ENCODE data around the gene POGLUT3.

Gene POGLUT3

DNA sequence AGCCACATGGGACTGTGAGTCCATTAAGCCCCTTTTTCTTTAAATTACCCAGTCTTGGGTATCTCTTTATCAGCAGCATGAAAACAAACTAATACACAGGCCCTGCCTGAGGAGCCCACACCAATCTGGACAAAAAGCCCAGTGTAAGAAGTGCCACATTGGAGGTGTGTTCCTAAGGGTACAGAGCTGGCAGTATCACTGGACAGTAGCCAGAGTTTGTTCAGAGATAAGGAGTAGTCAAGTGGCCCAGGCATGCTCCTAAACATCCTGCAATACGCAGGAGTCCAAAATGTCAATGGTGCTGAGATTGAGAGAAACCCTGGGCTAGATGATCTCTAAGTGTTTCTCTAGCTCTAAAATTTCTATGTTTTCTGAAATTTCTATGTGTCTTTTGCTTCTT, 27.0 kb upstream of the POGLUT3 start:
- no peak for DNase-seq (ENCODE audit: low read depth)
- no peak overlapping the region for H3K4me3 ChIP-seq (ENCODE audit: low read depth, low read length)
- TF ChIP-seq, protein P1, sequence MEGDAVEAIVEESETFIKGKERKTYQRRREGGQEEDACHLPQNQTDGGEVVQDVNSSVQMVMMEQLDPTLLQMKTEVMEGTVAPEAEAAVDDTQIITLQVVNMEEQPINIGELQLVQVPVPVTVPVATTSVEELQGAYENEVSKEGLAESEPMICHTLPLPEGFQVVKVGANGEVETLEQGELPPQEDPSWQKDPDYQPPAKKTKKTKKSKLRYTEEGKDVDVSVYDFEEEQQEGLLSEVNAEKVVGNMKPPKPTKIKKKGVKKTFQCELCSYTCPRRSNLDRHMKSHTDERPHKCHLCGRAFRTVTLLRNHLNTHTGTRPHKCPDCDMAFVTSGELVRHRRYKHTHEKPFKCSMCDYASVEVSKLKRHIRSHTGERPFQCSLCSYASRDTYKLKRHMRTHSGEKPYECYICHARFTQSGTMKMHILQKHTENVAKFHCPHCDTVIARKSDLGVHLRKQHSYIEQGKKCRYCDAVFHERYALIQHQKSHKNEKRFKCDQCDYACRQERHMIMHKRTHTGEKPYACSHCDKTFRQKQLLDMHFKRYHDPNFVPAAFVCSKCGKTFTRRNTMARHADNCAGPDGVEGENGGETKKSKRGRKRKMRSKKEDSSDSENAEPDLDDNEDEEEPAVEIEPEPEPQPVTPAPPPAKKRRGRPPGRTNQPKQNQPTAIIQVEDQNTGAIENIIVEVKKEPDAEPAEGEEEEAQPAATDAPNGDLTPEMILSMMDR (IDR thresholded peaks at IDR 0.05; ENCODE audit: low read depth, low read length), result no peak
- no peak for TF ChIP-seq POLR2A (IDR thresholded peaks at IDR 0.05; ENCODE audit: extremely low read depth, insufficient read length)
- TF ChIP-seq, protein P2, sequence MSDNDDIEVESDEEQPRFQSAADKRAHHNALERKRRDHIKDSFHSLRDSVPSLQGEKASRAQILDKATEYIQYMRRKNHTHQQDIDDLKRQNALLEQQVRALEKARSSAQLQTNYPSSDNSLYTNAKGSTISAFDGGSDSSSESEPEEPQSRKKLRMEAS (IDR thresholded peaks at IDR 0.05; ENCODE audit: low read depth, low read length), result no peak
- no peak for TF ChIP-seq MYC (IDR thresholded peaks at IDR 0.05; ENCODE audit: low read depth, low read length)

DNA sequence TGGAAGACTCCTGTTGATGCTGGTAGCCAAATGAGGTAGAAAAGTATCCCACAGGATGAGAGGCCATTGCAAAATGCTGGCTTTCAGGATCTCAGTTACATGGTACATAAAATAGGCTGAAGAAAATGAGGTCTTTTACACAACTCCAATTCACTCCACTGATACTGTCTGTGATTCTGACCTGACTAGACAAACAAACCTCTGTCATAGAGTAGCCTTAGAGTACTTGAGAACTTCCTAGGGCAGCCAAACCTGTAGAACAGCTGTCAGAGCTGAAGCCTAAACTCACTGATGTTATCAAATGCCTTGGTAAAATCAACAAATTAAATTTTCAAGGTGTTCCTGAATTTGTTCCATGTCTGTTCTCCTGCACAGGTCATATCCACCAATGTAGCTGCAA, 26.2 kb upstream of the POGLUT3 start:
- no peak overlapping the region for H3K4me3 ChIP-seq (ENCODE audit: low read depth, low read length)
- no peak for DNase-seq (ENCODE audit: low read depth)
- TF ChIP-seq POLR2A (IDR thresholded peaks at IDR 0.05; ENCODE audit: extremely low read depth, insufficient read length) (no peak), MYC (IDR thresholded peaks at IDR 0.05; ENCODE audit: low read depth, low read length) (no peak)
- TF ChIP-seq, protein P1 (IDR thresholded peaks at IDR 0.05; ENCODE audit: low read depth, low read length), result no peak
- TF ChIP-seq, protein P2 (IDR thresholded peaks at IDR 0.05; ENCODE audit: low read depth, low read length), result no peak

- no peak for DNase-seq (ENCODE audit: low read depth)
- TF ChIP-seq POLR2A (IDR thresholded peaks at IDR 0.05; ENCODE audit: extremely low read depth, insufficient read length) (no peak), MYC (IDR thresholded peaks at IDR 0.05; ENCODE audit: low read depth, low read length) (no peak)
- TF ChIP-seq, protein P1 (IDR thresholded peaks at IDR 0.05; ENCODE audit: low read depth, low read length), result no peak
- TF ChIP-seq, protein P2 (IDR thresholded peaks at IDR 0.05; ENCODE audit: low read depth, low read length), result no peak
- no peak overlapping the region for H3K4me3 ChIP-seq (ENCODE audit: low read depth, low read length)
These were observed 24.1 kb upstream of the POGLUT3 start for GRCh38 chr11:108522318-108522717.

DNA sequence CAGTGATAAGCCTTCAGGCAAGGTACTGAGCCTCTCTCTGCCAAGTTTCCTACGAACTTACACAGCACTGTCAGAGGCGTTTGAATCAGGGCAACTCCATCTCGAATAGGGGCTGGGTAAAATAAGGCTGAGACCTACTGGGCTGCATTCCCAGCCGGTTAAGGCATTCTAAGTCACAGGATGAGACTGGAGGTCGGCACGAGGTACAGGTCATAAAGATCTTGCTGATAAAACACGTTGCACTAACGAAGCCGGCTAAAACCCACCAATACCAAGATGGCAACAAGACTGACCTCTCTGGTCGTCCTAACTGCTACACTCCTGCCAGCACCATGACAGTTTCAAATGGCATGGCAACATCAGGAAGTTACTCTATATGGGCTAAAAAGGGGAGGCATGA, 20.4 kb upstream of the POGLUT3 start:
- TF ChIP-seq MYC (IDR thresholded peaks at IDR 0.05; ENCODE audit: low read depth, low read length), result no peak
- TF ChIP-seq POLR2A (IDR thresholded peaks at IDR 0.05; ENCODE audit: extremely low read depth, insufficient read length), result no peak
- TF ChIP-seq, protein P1 (IDR thresholded peaks at IDR 0.05; ENCODE audit: low read depth, low read length), result no peak
- TF ChIP-seq, protein P2 (IDR thresholded peaks at IDR 0.05; ENCODE audit: low read depth, low read length), result no peak
- no peak for DNase-seq (ENCODE audit: low read depth)
- no peak overlapping the region for H3K4me3 ChIP-seq (ENCODE audit: low read depth, low read length)

GRCh38 chr11:108516125-108516524, 17.9 kb upstream of the POGLUT3 start:
- TF ChIP-seq, protein P2 (IDR thresholded peaks at IDR 0.05; ENCODE audit: low read depth, low read length), result no peak
- no peak for TF ChIP-seq MYC (IDR thresholded peaks at IDR 0.05; ENCODE audit: low read depth, low read length)
- no peak overlapping the region for H3K4me3 ChIP-seq (ENCODE audit: low read depth, low read length)
- DNase-seq (ENCODE audit: low read depth), result no peak

GRCh38 chr11:108512708-108513107, 14.5 kb upstream of the POGLUT3 start:
- H3K4me3 ChIP-seq (ENCODE audit: low read depth, low read length), result no peak overlapping the region
- TF ChIP-seq, protein P2 (IDR thresholded peaks at IDR 0.05; ENCODE audit: low read depth, low read length), result no peak
- TF ChIP-seq MYC (IDR thresholded peaks at IDR 0.05; ENCODE audit: low read depth, low read length) (no peak), POLR2A (IDR thresholded peaks at IDR 0.05; ENCODE audit: extremely low read depth, insufficient read length) (no peak)
- TF ChIP-seq, protein P1 (IDR thresholded peaks at IDR 0.05; ENCODE audit: low read depth, low read length), result no peak
- DNase-seq (ENCODE audit: low read depth), result no peak

Measured in NB4 (cell line).